ENCODE measurements around the gene THSD1.
"Not testable (repeated sequence)": the region's sequence is repeated elsewhere in the genome, so short reads cannot be mapped to it uniquely, and the experiment has no call there.

DNA sequence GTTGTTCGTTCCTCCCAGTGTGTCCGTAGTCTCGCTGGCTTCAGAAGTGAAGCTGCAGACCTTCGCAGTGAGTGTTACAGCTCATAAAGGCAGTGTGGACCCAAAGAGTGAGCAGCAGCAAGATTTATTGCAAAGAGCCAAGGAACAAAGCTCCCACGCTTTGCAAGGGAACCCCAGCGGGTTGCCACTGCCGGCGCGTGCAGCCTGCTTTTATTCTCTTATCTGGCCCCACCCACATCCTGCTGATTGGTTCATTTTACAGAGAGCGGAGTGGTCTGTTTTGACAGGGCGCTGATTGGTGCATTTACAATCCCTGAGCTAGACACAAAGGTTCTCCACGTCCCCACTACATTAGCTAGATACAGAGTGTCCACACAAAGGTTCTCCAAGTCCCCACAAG is 1.5 kb upstream of the THSD1 start:
- TF ChIP-seq, protein P1, sequence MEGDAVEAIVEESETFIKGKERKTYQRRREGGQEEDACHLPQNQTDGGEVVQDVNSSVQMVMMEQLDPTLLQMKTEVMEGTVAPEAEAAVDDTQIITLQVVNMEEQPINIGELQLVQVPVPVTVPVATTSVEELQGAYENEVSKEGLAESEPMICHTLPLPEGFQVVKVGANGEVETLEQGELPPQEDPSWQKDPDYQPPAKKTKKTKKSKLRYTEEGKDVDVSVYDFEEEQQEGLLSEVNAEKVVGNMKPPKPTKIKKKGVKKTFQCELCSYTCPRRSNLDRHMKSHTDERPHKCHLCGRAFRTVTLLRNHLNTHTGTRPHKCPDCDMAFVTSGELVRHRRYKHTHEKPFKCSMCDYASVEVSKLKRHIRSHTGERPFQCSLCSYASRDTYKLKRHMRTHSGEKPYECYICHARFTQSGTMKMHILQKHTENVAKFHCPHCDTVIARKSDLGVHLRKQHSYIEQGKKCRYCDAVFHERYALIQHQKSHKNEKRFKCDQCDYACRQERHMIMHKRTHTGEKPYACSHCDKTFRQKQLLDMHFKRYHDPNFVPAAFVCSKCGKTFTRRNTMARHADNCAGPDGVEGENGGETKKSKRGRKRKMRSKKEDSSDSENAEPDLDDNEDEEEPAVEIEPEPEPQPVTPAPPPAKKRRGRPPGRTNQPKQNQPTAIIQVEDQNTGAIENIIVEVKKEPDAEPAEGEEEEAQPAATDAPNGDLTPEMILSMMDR (IDR thresholded peaks at IDR 0.05 in 8 of 11, conservative IDR thresholded peaks at IDR 0.05 in 3 of 11) = not testable (repeated sequence)
- TF ChIP-seq POLR2A, POLR2AphosphoS5 (IDR thresholded peaks at IDR 0.05): not testable (repeated sequence)
